GM23338 (cell line): ENCODE results near the gene SETBP1. TPM values are rescaled to one million over a fixed set of nuclear protein-coding genes. Genes with fewer than 3 reads are reported as not detected.

ENCODE experiments used
- ATAC-seq: fragments of 200-7000 bp; cut with Tn5 transposase; 3 replicates; pipeline ENCODE4 v1.9.1; 2020
- DNase-seq: peaks from one replicate; pipeline ENCODE4 v3.0.0-alpha.2; 2015; ENCODE audit warnings: low spot score
- H2AFZ ChIP-seq: fragments of 200-600 bp; sonication (generic); 2 replicates; pipeline ENCODE4 v1.8.0; 2016; ENCODE audit warnings: antibody characterized with exemption, mild to moderate bottlenecking, moderate library complexity
- H3F3A ChIP-seq: fragments of 200-600 bp; sonication (generic); replicated peaks from 2 replicates; pipeline ENCODE4 v1.8.0; 2017; ENCODE audit warnings: antibody characterized with exemption, mixed run types, low read depth
- H3K27ac ChIP-seq: fragments of 200-600 bp; sonication (generic); 2 replicates; pipeline ENCODE4 v1.6.1; 2016; ENCODE audit warnings: low read depth
- H3K27me3 ChIP-seq: fragments of 200-600 bp; sonication (generic); 2 replicates; pipeline ENCODE4 v1.8.0; 2016; ENCODE audit warnings: mild to moderate bottlenecking, mixed run types, moderate library complexity; ENCODE audit not compliant: insufficient read depth
- H3K36me3 ChIP-seq: fragments of 200-600 bp; sonication (generic); 2 replicates; pipeline ENCODE4 v1.8.0; 2016; ENCODE audit warnings: mild to moderate bottlenecking; ENCODE audit not compliant: insufficient read depth
- H3K4me1 ChIP-seq: fragments of 200-600 bp; sonication (generic); 2 replicates; pipeline ENCODE4 v1.8.0; 2016; ENCODE audit warnings: mild to moderate bottlenecking, moderate library complexity; ENCODE audit not compliant: insufficient read depth
- H3K4me2 ChIP-seq: fragments of 200-600 bp; sonication (generic); 2 replicates; pipeline ENCODE4 v1.7.1; 2017; ENCODE audit warnings: mixed run types
- H3K4me3 ChIP-seq: fragments of 200-600 bp; sonication (generic); 2 replicates; pipeline ENCODE4 v1.6.1; 2016; ENCODE audit warnings: mixed run types
- H3K79me2 ChIP-seq: fragments of 200-600 bp; sonication (generic); replicated peaks from 2 replicates; pipeline ENCODE4 v1.8.0; 2017; ENCODE audit warnings: mild to moderate bottlenecking; ENCODE audit not compliant: insufficient read depth
- H3K9me2 ChIP-seq: fragments of 200-600 bp; sonication (generic); 2 replicates; pipeline ENCODE4 v1.8.0; 2017; ENCODE audit not compliant: insufficient read depth
- H4K20me1 ChIP-seq: fragments of 200-600 bp; sonication (generic); replicated peaks from 2 replicates; pipeline ENCODE4 v1.8.0; 2017; ENCODE audit warnings: mild to moderate bottlenecking; ENCODE audit not compliant: insufficient read depth
- H3K27ac Mint-ChIP-seq: 2 replicates; pipeline ENCODE4 v1.8.0; 2020; ENCODE audit warnings: inconsistent platforms, mild to moderate bottlenecking, moderate library complexity, mixed read lengths
- H3K27me3 Mint-ChIP-seq: 3 replicates; pipeline ENCODE4 v1.8.0; 2022; ENCODE audit warnings: low read depth, mild to moderate bottlenecking, moderate library complexity, mixed read lengths, inconsistent platforms; ENCODE audit not compliant: insufficient read depth, poor library complexity
- H3K36me3 Mint-ChIP-seq: 3 replicates; pipeline ENCODE4 v1.8.0; 2021; ENCODE audit warnings: low read depth, mild to moderate bottlenecking, inconsistent platforms, moderate library complexity, mixed read lengths
- H3K4me1 Mint-ChIP-seq: 3 replicates; pipeline ENCODE4 v1.8.0; 2020; ENCODE audit warnings: mild to moderate bottlenecking, inconsistent platforms, mixed read lengths
- H3K4me3 Mint-ChIP-seq: 3 replicates; pipeline ENCODE4 v1.8.0; 2021; ENCODE audit warnings: moderate library complexity, mild to moderate bottlenecking, inconsistent platforms, mixed read lengths
- H3K9me3 Mint-ChIP-seq: 3 replicates; pipeline ENCODE4 v1.8.0; 2020; ENCODE audit warnings: moderate library complexity, mild to moderate bottlenecking, inconsistent platforms, mixed read lengths
- CREB1 ChIP-seq: fragments of 250-450 bp; sonication (Bioruptor Pico); IDR thresholded peaks from 2 replicates; pipeline ENCODE4 v1.5.0; 2020; ENCODE audit warnings: low read depth, mild to moderate bottlenecking, moderate library complexity
- CTCF ChIP-seq, 2 experiments: fragments of 200-600 bp in 1 of 2; sonication (generic) in 1 of 2; conservative IDR thresholded peaks; 2 replicates each; pipeline versions ENCODE4 v1.5.1 to v1.6.1; 2016 to 2017; ENCODE audit warnings: antibody characterized with exemption in 2 of 2, low read depth in 2 of 2, mild to moderate bottlenecking in 2 of 2, moderate library complexity in 1 of 2
- EZH2 ChIP-seq: fragments of 200-600 bp; sonication (generic); IDR thresholded peaks from one replicate; pipeline ENCODE4 v1.8.0; 2017; ENCODE audit warnings: antibody characterized with exemption, mild to moderate bottlenecking, low read depth; ENCODE audit not compliant: unreplicated experiment
- EZH2phosphoT487 ChIP-seq: fragments of 200-600 bp; sonication (generic); IDR thresholded peaks from one replicate; pipeline ENCODE4 v1.8.1; 2018; ENCODE audit warnings: antibody characterized with exemption; ENCODE audit not compliant: unreplicated experiment
- JUNB ChIP-seq: IDR thresholded peaks from one replicate; pipeline ENCODE4 v1.6.1; 2016; ENCODE audit warnings: antibody characterized with exemption; ENCODE audit not compliant: unreplicated experiment
- NANOG ChIP-seq: IDR thresholded peaks from 2 replicates; pipeline ENCODE4 v1.6.1; 2016; ENCODE audit warnings: antibody characterized with exemption, borderline replicate concordance
- REST ChIP-seq: IDR thresholded peaks from one replicate; pipeline ENCODE4 v1.6.1; 2018; ENCODE audit warnings: antibody characterized with exemption; ENCODE audit not compliant: unreplicated experiment
- ZNF114 ChIP-seq: fragments of 250-450 bp; sonication (Bioruptor Pico); IDR thresholded peaks from 2 replicates; pipeline ENCODE4 v1.5.0; 2020; ENCODE audit warnings: mild to moderate bottlenecking, moderate library complexity
- ZNF331 ChIP-seq: fragments of 250-450 bp; sonication (Bioruptor Pico); IDR thresholded peaks from 2 replicates; pipeline ENCODE4 v1.5.0; 2020; ENCODE audit warnings: low read depth, mild to moderate bottlenecking, moderate library complexity
- polyA plus RNA-seq: library from polyadenylated mRNA; unstranded; fragments of >200 nt; fragmentation: Nextera tagmentation; extraction: Ambion mirVana; gene quantifications from 2 replicates; pipeline ENCODE4 v1.2.1, GENCODE V29; 2016
- total RNA-seq: library from RNA; depleted of rRNA; stranded (reverse); fragments of >200 nt; shearing (Covaris generic); gene quantifications from 2 replicates; pipeline ENCODE4 v1.2.3, GENCODE V29; 2014

The SETBP1 gene
- total and polyA plus RNA-seq, 2 experiments from 2014 or later = 1.6 to 5.5 TPM

GRCh38 chr18:44771572-44771955 is 90.9 kb downstream of the SETBP1 start:
- DNase-seq = no peak
- H3K27ac ChIP-seq = no peak overlapping the region
- H3F3A ChIP-seq = no peaks in the 10 kb centered on the region
- peaks cover 11% of the 10 kb centered on the region; the same call in 1 of the 2 replicates for H3K4me1 ChIP-seq
- Mint-ChIP-seq H3K4me1 (peaks cover 22% of the 10 kb centered on the region), H3K36me3 (no peaks in the 10 kb centered on the region), H3K9me3 (no peaks in the 10 kb centered on the region), H3K4me3 (no peak overlapping the region), H3K27me3 (peaks cover 3% of the 10 kb centered on the region), H3K27ac (no peak overlapping the region)
- H3K36me3 ChIP-seq = no peaks in the 10 kb centered on the region
- H3K9me2 ChIP-seq = peaks cover 2% of the 10 kb centered on the region; the same call in 1 of the 2 replicates
- ATAC-seq = no peak
- H3K4me3 ChIP-seq = no peak overlapping the region
- no peaks in the 10 kb centered on the region for H4K20me1 ChIP-seq
- H3K79me2 ChIP-seq = no peaks in the 10 kb centered on the region
- TF ChIP-seq EZH2phosphoT487 = no peak
- TF ChIP-seq JUNB = no peak
- TF ChIP-seq ZNF114 (CRISPR knock-in tag) = no peak
- TF ChIP-seq EZH2 = no peak
- no peak for TF ChIP-seq CREB1 (CRISPR knock-in tag)
- TF ChIP-seq NANOG = no peak
- no peak for TF ChIP-seq CTCF (conservative IDR thresholded peaks at IDR 0.05; ENCODE audit: low read depth in 2 of 2)
- no peak for TF ChIP-seq REST
- no peak for TF ChIP-seq ZNF331
- no peak overlapping the region for H3K4me2 ChIP-seq
- H2AFZ ChIP-seq = no peak overlapping the region
- no peaks in the 10 kb centered on the region for H3K27me3 ChIP-seq
